ENCODE data around the gene SLCO2A1. TPM values are rescaled to one million over a fixed set of nuclear protein-coding genes. Genes with fewer than 3 reads are reported as not detected.

SLCO2A1 gene
- total and polyA plus RNA-seq, 4 experiments from 2014 or later, result not detected

DNA sequence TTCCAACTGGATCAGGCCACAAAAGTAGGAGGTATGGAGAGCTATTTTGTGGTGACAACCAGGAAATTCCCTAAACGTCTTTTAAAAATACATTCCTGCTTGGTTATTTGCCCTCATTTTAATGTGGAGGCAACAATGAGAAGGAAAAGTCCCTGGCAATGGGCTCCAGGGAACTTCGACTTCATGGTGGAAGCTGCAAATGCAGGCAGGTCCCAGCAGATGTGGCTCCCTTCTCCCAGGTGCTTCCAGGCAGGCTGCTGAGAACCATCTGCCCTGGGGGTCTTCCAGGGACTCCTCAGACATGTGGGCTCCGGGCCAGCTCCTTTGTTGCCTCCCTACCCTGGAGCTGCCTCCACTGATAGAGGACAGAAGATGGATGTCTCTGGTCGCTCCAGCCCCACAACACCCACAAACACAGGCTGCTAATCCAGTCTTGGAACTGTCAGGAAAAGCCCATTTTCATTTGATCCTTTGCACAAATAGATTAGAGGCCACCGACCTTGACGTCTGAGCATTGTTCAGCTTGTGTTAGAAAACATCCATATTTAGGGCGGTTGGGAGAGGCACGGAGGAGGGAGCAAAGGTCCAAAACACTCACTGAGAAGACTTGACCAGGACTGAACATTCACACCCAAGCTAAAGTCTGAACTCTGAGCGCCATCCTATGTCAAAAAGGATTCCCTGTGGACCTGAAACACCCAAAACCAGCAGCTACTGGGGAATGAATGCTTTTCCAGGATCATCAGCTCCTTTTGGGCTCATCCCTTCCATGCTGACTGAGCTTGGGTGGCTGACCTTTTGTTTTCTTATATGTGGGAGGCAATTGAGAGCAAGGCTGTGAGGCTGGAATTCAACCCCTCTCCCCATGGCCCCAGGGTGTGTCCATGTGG lies 30.2 kb upstream of the SLCO2A1 start:
- DNase-seq, result no peak
- peaks cover 4 to 7% of the 10 kb centered on the region in 2 donors for H3K27me3 Mint-ChIP-seq
- H3K4me3 ChIP-seq (ENCODE audit: low read length in 2 of 2), result no peak overlapping the region
- H3K9me3 Mint-ChIP-seq, result no peaks in the 10 kb centered on the region
- H3K36me3 Mint-ChIP-seq, result no peaks in the 10 kb centered on the region
- H3K27ac ChIP-seq (ENCODE audit: low read depth, low read length), result no peak overlapping the region
- H3K27ac Mint-ChIP-seq, result no peak overlapping the region
- ChIA-PET CTCF (ENCODE audit: partially characterized antibody) (no interaction called here), POLR2A (ENCODE audit: partially characterized antibody) (no interaction called here)
- H3K4me3 Mint-ChIP-seq, result no peak overlapping the region
- H3K9me3 ChIP-seq (ENCODE audit: control insufficient read depth in 1 of 2, low read length in 2 of 2), result no peaks in the 10 kb centered on the region
- H3K4me1 Mint-ChIP-seq, result peaks cover 0 to 5% (median 2%) of the 10 kb centered on the region in 4 donors
- no peaks in the 10 kb centered on the region for H3K27me3 ChIP-seq (ENCODE audit: insufficient read depth, low read length)
- H3K36me3 ChIP-seq (ENCODE audit: insufficient read depth, low read length), result no peaks in the 10 kb centered on the region
- H3K4me1 ChIP-seq (ENCODE audit: insufficient read depth, low read length), result no peaks in the 10 kb centered on the region
- intact Hi-C loops (cut with micrococcal nuclease), result no loop called here

DNA sequence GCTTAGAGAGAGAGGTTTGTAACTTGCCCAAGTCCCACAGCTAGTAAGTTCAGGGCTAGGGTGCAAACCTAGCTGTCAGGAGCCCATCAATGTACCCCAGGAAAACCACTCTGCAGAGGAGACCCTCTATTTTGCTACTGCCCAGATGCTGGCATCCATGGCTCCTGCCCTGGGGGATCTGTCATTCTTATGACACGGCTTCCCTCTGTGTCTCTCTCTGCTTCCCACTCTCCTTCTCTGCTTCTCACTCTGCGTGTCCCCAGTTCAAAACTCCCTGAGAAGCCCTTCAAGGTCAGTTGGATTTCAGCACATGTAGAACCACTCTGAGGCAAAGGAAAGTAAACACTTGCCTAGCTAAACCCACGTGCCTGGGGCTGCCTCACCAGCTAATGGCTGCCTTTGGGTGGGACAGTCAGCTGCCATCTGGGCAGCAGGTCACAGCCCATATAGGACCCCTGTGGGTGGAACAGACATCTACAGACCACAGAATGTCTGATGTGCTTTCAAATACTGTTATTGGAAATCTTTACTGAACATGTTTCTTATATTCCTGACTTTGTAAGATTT lies 29.4 kb upstream of the SLCO2A1 start:
- Histone ChIP-seq H3K27me3 (ENCODE audit: insufficient read depth, low read length) (no peaks in the 10 kb centered on the region), H3K27ac (ENCODE audit: low read depth, low read length) (no peak overlapping the region), H3K36me3 (ENCODE audit: insufficient read depth, low read length) (no peaks in the 10 kb centered on the region), H3K4me3 (ENCODE audit: low read length in 2 of 2) (no peak overlapping the region), H3K9me3 (ENCODE audit: control insufficient read depth in 1 of 2, low read length in 2 of 2) (no peaks in the 10 kb centered on the region), H3K4me1 (ENCODE audit: insufficient read depth, low read length) (no peaks in the 10 kb centered on the region)
- intact Hi-C loops (cut with micrococcal nuclease), result no loop called here
- Mint-ChIP-seq H3K4me3 (no peak overlapping the region), H3K9me3 (no peaks in the 10 kb centered on the region), H3K4me1 (peaks cover 0 to 8% (median 5%) of the 10 kb centered on the region in 4 donors), H3K27ac (no peak overlapping the region), H3K27me3 (peaks cover 4 to 8% of the 10 kb centered on the region in 2 donors), H3K36me3 (no peaks in the 10 kb centered on the region)
- POLR2A ChIA-PET (ENCODE audit: partially characterized antibody), result no interaction called here
- CTCF ChIA-PET (ENCODE audit: partially characterized antibody), result no interaction called here
- no peak for DNase-seq

GRCh38 chr3:134057654-134058110 lies 28.0 kb upstream of the SLCO2A1 start:
- Histone ChIP-seq H3K4me3 (ENCODE audit: low read length in 2 of 2) (no peak overlapping the region), H3K27ac (ENCODE audit: low read depth, low read length) (no peak overlapping the region), H3K27me3 (ENCODE audit: insufficient read depth, low read length) (no peaks in the 10 kb centered on the region), H3K36me3 (ENCODE audit: insufficient read depth, low read length) (no peaks in the 10 kb centered on the region), H3K9me3 (ENCODE audit: control insufficient read depth in 1 of 2, low read length in 2 of 2) (no peaks in the 10 kb centered on the region), H3K4me1 (ENCODE audit: insufficient read depth, low read length) (no peaks in the 10 kb centered on the region)
- Mint-ChIP-seq H3K27ac (no peak overlapping the region), H3K36me3 (no peaks in the 10 kb centered on the region), H3K4me1 (peaks cover 0 to 8% (median 5%) of the 10 kb centered on the region in 4 donors), H3K4me3 (no peak overlapping the region), H3K9me3 (no peaks in the 10 kb centered on the region), H3K27me3 (peaks cover 4 to 8% of the 10 kb centered on the region in 2 donors)
- DNase-seq, result no peak
- ChIA-PET CTCF (ENCODE audit: partially characterized antibody) (no interaction called here), POLR2A (ENCODE audit: partially characterized antibody) (no interaction called here)
- intact Hi-C loops (cut with micrococcal nuclease), result no loop called here

DNA sequence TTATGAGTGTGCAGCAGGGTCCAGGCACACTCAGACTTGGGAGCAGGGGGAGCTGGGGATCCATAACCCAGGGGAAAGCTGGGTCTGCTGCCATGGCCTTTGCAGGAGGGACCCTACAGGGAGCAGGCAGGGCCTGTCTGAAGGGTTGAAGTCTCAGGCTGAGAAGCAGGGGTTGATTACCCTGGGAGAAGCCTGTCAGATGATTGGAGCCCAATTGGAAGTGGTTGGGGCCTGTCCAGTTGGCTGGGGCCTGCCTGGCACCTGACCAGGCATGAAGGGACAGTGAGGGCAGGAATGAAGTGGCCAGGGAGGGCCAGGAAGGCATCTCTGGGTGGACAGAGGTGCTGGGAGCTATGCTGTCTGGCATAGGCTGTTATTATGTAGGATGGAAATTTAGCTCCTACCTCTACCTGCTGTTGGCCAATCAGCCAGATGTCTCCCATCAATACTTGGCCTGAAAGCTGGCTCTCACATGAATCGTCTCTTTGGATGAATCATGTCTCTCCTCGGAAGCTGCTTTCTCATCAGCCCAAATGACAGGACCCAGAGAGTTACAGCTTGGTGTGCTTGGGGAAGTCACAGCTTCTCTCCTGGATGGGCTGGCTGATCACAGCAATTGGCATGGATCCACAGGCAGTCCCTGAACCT lies 27.4 kb upstream of the SLCO2A1 start:
- Histone ChIP-seq H3K27me3 (ENCODE audit: insufficient read depth, low read length) (no peaks in the 10 kb centered on the region), H3K4me3 (ENCODE audit: low read length in 2 of 2) (no peak overlapping the region), H3K4me1 (ENCODE audit: insufficient read depth, low read length) (no peaks in the 10 kb centered on the region), H3K36me3 (ENCODE audit: insufficient read depth, low read length) (no peaks in the 10 kb centered on the region), H3K9me3 (ENCODE audit: control insufficient read depth in 1 of 2, low read length in 2 of 2) (no peaks in the 10 kb centered on the region), H3K27ac (ENCODE audit: low read depth, low read length) (no peak overlapping the region)
- Mint-ChIP-seq H3K27ac (no peak overlapping the region), H3K36me3 (no peaks in the 10 kb centered on the region), H3K4me3 (no peak overlapping the region), H3K27me3 (peaks cover 4 to 8% of the 10 kb centered on the region in 2 donors), H3K4me1 (peaks cover 0 to 8% (median 5%) of the 10 kb centered on the region in 4 donors), H3K9me3 (peaks cover 0 to 2% (median 0%) of the 10 kb centered on the region in 8 donors)
- no peak for DNase-seq
- ChIA-PET CTCF (ENCODE audit: partially characterized antibody) (no interaction called here), POLR2A (ENCODE audit: partially characterized antibody) (no interaction called here)
- intact Hi-C loops (cut with micrococcal nuclease), result no loop called here

- DNase-seq, result no peak
- Histone ChIP-seq H3K9me3 (ENCODE audit: control insufficient read depth in 1 of 2, low read length in 2 of 2) (no peaks in the 10 kb centered on the region), H3K36me3 (ENCODE audit: insufficient read depth, low read length) (no peaks in the 10 kb centered on the region), H3K4me1 (ENCODE audit: insufficient read depth, low read length) (no peaks in the 10 kb centered on the region), H3K27me3 (ENCODE audit: insufficient read depth, low read length) (no peaks in the 10 kb centered on the region), H3K4me3 (ENCODE audit: low read length in 2 of 2) (no peak overlapping the region), H3K27ac (ENCODE audit: low read depth, low read length) (no peak overlapping the region)
- no peak overlapping the region for H3K4me3 Mint-ChIP-seq
- H3K9me3 Mint-ChIP-seq, result peaks cover 0 to 2% (median 0%) of the 10 kb centered on the region in 8 donors
- H3K27me3 Mint-ChIP-seq, result peaks cover 4 to 6% of the 10 kb centered on the region in 2 donors
- intact Hi-C loops (cut with micrococcal nuclease), result no loop called here
- POLR2A ChIA-PET (ENCODE audit: partially characterized antibody), result no interaction called here
- peaks cover 0 to 8% (median 5%) of the 10 kb centered on the region in 4 donors for H3K4me1 Mint-ChIP-seq
- peak overlapping the region in 1 of 7 donors; percentile 28 for H3K27ac Mint-ChIP-seq
- H3K36me3 Mint-ChIP-seq, result no peaks in the 10 kb centered on the region
- CTCF ChIA-PET (ENCODE audit: partially characterized antibody), result no interaction called here
These were observed 26.8 kb upstream of the SLCO2A1 start for GRCh38 chr3:134056464-134056891.

GRCh38 chr3:134055661-134056060 lies 25.9 kb upstream of the SLCO2A1 start:
- H3K4me1 Mint-ChIP-seq, result peaks cover 0 to 8% (median 5%) of the 10 kb centered on the region in 4 donors

DNA sequence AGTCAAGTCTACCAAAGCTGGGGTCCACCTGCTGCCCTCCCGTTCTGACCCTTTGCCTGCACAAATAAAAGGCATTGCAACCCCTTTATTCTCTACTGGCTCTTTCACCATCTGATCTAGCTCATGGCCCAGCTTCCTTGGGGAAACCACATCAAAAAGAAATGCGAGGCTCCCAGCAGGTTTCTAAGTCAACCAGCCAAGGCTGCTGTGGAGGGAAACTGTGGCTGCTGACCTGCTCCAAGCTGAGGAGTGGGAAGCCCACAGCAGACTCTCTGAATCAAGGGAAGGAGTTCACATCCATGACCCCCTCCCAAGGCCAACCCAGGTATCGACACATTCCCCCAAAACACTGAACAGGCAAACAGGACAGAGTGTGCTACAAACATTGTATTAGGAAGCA lies 25.2 kb upstream of the SLCO2A1 start:
- intact Hi-C loops (cut with micrococcal nuclease), result no loop called here
- POLR2A ChIA-PET (ENCODE audit: partially characterized antibody), result no interaction called here
- peaks cover 0 to 2% (median 0%) of the 10 kb centered on the region in 8 donors for H3K9me3 Mint-ChIP-seq

More at GRCh38 chr3:134055661-134056060, 25.9 kb upstream of the SLCO2A1 start:
- no peaks in the 10 kb centered on the region for H3K9me3 ChIP-seq (ENCODE audit: control insufficient read depth in 1 of 2, low read length in 2 of 2)
- ChIA-PET POLR2A (ENCODE audit: partially characterized antibody) (no interaction called here), CTCF (ENCODE audit: partially characterized antibody) (no interaction called here)
- no peak overlapping the region for H3K27ac Mint-ChIP-seq
- H3K27me3 ChIP-seq (ENCODE audit: insufficient read depth, low read length), result no peaks in the 10 kb centered on the region
- H3K4me1 ChIP-seq (ENCODE audit: insufficient read depth, low read length), result no peaks in the 10 kb centered on the region
- intact Hi-C loops (cut with micrococcal nuclease), result no loop called here
- no peaks in the 10 kb centered on the region for H3K36me3 Mint-ChIP-seq
- H3K4me3 ChIP-seq (ENCODE audit: low read length in 2 of 2), result no peak overlapping the region
- H3K9me3 Mint-ChIP-seq, result peaks cover 0 to 2% (median 0%) of the 10 kb centered on the region in 8 donors
- H3K36me3 ChIP-seq (ENCODE audit: insufficient read depth, low read length), result no peaks in the 10 kb centered on the region
- DNase-seq, result no peak
- peaks cover 6% of the 10 kb centered on the region in 2 donors for H3K27me3 Mint-ChIP-seq
- H3K27ac ChIP-seq (ENCODE audit: low read depth, low read length), result no peak overlapping the region
- no peak overlapping the region for H3K4me3 Mint-ChIP-seq

More for the DNA sequence above, 25.2 kb upstream of the SLCO2A1 start:
- Mint-ChIP-seq H3K36me3 (no peaks in the 10 kb centered on the region), H3K27ac (no peak overlapping the region), H3K27me3 (peaks cover 6% of the 10 kb centered on the region in 2 donors), H3K4me3 (no peak overlapping the region), H3K4me1 (peaks cover 0 to 8% (median 5%) of the 10 kb centered on the region in 4 donors)
- Histone ChIP-seq H3K4me3 (ENCODE audit: low read length in 2 of 2) (no peak overlapping the region), H3K27ac (ENCODE audit: low read depth, low read length) (no peak overlapping the region), H3K27me3 (ENCODE audit: insufficient read depth, low read length) (no peaks in the 10 kb centered on the region), H3K9me3 (ENCODE audit: control insufficient read depth in 1 of 2, low read length in 2 of 2) (no peaks in the 10 kb centered on the region), H3K4me1 (ENCODE audit: insufficient read depth, low read length) (no peaks in the 10 kb centered on the region), H3K36me3 (ENCODE audit: insufficient read depth, low read length) (no peaks in the 10 kb centered on the region)
- no peak for DNase-seq
- CTCF ChIA-PET (ENCODE audit: partially characterized antibody), result no interaction called here

Data from CD4-positive, alpha-beta memory T cell (primary cell).